Lower leg skin (tissue), 4 donors: ENCODE results near the gene SPARC. TPM values are rescaled to one million over a fixed set of nuclear protein-coding genes. Genes with fewer than 3 reads are reported as not detected.

Experiments used
- DNase-seq, 2 donors: peaks; one replicate each; pipeline ENCODE4 v3.0.0-alpha.2; 2019; ENCODE audit warnings: low spot score in 2 of 2
- H3K4me3 ChIP-seq: fragments of 200-600 bp; sonication (generic); 2 replicates; pipeline ENCODE4 v1.5.1; 2017; ENCODE audit warnings: mild to moderate bottlenecking, low read depth; ENCODE audit not compliant: poor library complexity, severe bottlenecking
- CTCF ChIP-seq, 3 donors: fragments of 450-650 bp; IDR thresholded peaks; one replicate each; pipeline ENCODE4 v1.5.1; 2016; ENCODE audit warnings: antibody characterized with exemption in 3 of 3, mild to moderate bottlenecking in 3 of 3, moderate library complexity in 2 of 3
- POLR2A ChIP-seq, 2 donors: fragments of 450-650 bp; IDR thresholded peaks; one replicate each; pipeline ENCODE4 v1.6.1; 2016 to 2017; ENCODE audit warnings: antibody characterized with exemption in 2 of 2, mild to moderate bottlenecking in 1 of 2, moderate library complexity in 1 of 2
- WGBS, 2 donors: methylation state at CpG; one replicate each; pipeline ENCODE4 v1.1.5; 2018; 5-methylcytosine and 5-hydroxymethylcytosine counted together
- intact Hi-C: fragments of 100-400 bp; cut with DNase I; formaldehyde crosslinking; loops from one replicate; pipeline ENCODE4 v1.15.0; 2023; ENCODE audit warnings: low total_unique reads
- total RNA-seq, 4 donors: library from RNA; depleted of rRNA; stranded (reverse); fragments of >200 nt; gene quantifications; one replicate each; pipeline ENCODE4 v1.1.0, GENCODE V29; 2016

SPARC gene
- total RNA-seq, 4 donors from 2014 or later: 133 to 494 (median 213) TPM

GRCh38 chr5:151724360-151724759 is 37.6 kb upstream of the SPARC start:
- intact Hi-C loops: no loop called here
- DNase-seq: no peak
- WGBS, 2 donors: 55 to 62% methylated on average over 2 of the region's 2 CpGs
- no peak overlapping the region for H3K4me3 ChIP-seq
- TF ChIP-seq CTCF (IDR thresholded peaks at IDR 0.05): no peak
- TF ChIP-seq POLR2A (IDR thresholded peaks at IDR 0.05): no peak

- no peak overlapping the region for H3K4me3 ChIP-seq
- no peak for DNase-seq
- TF ChIP-seq CTCF (IDR thresholded peaks at IDR 0.05) (no peak), POLR2A (IDR thresholded peaks at IDR 0.05) (no peak)
- intact Hi-C loops: no loop called here
Measured at GRCh38 chr5:151722546-151722945, 35.8 kb upstream of the SPARC start.

- DNase-seq: no peak
- intact Hi-C loops: no loop called here
- H3K4me3 ChIP-seq: no peak overlapping the region
- TF ChIP-seq POLR2A (IDR thresholded peaks at IDR 0.05) (no peak), CTCF (IDR thresholded peaks at IDR 0.05) (no peak)
Measured at GRCh38 chr5:151721812-151722391, 35.2 kb upstream of the SPARC start.

- intact Hi-C loops: no loop called here
- no peak for TF ChIP-seq POLR2A (IDR thresholded peaks at IDR 0.05)
- TF ChIP-seq CTCF (IDR thresholded peaks at IDR 0.05): no peak
- DNase-seq: no peak
- no peak overlapping the region for H3K4me3 ChIP-seq
- 52 to 55% methylated on average over 3 of the region's 3 CpGs for WGBS, 2 donors
Measured at GRCh38 chr5:151721087-151721646, 34.5 kb upstream of the SPARC start.

GRCh38 chr5:151720215-151720614 is 33.5 kb upstream of the SPARC start:
- DNase-seq: no peak
- 94 to 99% methylated on average over 2 of the region's 2 CpGs for WGBS, 2 donors
- H3K4me3 ChIP-seq: no peak overlapping the region
- intact Hi-C loops: no loop called here
- TF ChIP-seq POLR2A (IDR thresholded peaks at IDR 0.05) (no peak), CTCF (IDR thresholded peaks at IDR 0.05) (no peak)
